Measurements from ENCODE around the gene MCC.

MCC gene

DNA sequence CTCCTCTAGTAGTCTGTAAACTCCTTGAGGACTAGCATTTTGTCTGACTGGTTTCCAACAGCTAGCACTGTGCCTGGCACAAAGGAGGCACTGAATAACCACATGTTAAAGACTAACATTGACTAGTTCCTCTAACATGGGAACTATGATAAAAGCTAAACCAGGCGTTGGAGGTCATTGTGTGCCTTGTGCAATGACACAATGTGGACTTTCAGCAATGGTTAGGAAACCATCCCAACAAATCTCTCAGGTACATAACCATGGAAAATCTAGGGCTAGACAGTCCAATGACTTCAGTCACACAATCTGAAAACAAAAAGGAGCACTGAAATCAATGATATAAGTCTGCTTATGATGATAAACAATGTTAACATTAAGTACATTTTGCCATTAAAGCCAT, 311.0 kb downstream of the MCC start:
- no peak for DNase-seq
- no peak for ATAC-seq

DNA sequence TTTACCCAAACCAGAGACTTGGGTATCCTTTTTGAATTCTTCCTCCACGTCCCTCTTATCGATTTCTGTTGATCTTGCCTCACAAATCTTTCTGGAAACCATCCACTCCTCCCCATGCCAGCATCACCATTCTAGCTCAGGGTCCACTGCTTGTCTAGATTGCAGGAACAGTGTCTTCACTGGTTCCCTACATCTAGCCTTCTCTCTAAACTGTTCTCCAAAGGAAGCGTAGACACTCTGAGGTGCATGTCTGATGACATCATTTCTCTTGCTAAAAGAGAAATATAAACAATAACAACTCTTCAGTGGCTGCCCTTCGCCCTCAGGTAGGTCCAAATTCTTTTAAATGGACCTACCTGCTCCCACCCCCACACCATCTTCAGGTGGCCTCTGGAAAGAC, 311.5 kb downstream of the MCC start:
- ATAC-seq = no peak
- DNase-seq = no peak

DNA sequence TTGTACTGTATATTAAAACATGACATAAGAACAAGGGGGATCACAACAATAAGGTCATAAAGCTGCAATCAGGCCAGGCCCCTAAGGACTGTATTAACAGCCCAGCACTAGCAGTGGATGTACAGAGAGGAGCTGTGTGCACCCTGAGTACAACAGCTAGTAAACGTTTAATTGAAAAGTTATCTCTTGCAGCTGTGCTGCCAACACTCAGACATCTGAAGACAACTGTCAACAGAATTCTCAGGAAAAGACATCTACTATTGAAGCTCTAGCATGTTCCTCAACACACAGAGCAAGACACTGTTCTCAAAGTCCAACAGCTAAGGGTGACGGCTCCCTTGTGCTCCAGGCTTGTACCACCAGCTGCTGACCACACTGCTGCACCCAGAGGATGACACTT, 312.1 kb downstream of the MCC start:
- ATAC-seq = no peak
- no peak for DNase-seq

DNA sequence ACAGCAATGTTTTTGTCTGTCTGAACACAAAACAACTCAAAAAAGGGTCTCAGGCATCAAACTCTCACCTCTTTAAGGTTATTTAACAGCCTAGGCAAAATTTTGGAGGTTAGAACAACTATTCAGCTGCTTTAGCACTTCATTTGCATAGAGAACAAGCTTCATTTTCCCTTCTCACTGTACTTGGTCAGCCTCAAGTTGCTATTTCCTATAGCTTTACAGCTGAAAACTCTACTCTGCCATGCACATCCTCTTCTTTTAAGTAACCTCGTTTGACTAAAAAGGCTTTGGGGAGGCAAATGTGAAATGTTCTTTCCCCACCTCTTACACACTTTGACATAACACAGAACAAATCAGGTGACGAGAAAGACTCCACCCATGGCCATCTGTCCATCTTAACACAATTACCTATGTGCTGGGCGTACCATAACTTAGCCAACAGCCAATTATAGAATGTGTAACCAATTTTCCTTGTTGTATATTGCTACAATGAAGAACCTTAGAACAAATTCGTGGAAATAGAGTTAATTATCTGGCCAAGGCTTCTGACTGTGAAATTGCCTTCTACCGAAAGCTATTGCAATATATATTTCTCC, 315.9 kb downstream of the MCC start:
- DNase-seq (no peak), ATAC-seq (no peak)

DNA sequence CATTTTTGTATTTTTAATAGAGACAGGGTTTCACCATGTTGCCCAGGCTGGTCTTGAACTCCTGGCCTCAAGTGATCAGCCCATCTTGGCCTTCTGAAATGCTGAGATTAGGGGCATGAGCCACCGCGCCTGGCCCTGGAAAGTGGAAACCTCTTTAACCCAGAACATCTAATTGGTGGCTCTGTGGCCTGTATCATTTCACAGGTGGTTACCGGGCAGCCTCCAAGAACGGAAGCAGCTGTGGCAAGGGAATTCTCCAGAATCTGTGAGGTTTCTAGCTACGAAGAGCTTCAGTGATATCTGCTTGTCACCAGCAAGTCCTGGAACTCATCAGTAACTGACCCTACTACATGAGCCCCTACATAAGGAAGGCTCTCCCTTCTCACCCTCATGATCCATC, 316.7 kb downstream of the MCC start:
- DNase-seq = no peak
- no peak for ATAC-seq

DNA sequence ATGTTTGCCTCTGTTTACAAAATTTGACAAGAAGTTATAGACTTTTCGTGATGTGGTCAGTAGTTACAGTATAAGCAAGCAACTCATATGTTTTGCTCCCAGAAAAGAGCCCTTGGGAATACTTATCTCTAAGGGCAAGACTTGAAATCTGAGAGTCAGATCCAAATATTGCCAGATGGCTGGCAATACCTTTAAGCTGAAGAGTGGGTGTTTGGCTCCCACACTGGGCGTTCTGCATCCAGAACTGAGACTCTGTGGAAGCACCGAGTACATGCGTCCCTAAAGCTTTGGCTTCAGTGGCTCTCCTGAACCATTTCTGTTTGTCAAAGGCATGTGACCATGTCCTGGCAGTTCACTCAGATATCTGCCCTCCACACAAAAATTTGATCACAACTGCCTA, 317.5 kb downstream of the MCC start:
- no peak for ATAC-seq
- no peak for DNase-seq

DNA sequence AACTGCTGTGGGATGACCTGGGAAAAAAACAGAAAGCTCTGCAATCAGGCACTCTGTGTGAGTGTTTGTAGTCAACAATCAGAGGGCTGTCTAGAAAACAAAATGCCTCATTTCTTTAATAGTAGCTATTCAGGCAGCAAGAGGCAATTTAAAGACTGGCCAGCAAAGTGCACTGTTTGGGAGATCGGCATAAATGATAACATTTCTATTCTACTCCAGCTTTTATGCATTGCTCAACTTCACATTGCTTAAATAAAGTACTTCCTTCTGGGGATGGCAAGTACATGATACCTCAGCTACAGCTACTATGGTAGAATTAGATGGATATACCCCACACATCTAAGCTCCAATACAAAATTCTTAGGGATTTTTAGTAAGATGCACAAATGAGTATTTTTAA, 318.5 kb downstream of the MCC start:
- ATAC-seq = no peak
- no peak for DNase-seq

DNA sequence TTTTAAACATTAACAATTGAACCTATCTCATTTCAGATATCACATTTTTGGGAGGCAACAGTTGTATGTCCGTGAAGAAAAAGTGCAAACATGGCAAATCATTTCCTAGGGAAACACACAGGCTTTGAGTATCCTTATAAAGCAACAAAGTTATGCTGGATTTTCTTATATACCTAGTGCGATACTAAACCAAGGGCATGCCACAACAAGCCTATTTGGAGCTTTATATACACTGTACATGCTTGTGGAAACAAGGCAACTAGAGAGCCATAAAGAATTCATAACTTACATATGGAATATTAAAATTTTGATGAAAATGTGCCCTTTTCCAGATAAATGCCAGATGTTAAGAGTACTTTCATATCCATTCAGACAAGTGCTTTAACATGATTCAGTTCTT, 320.3 kb downstream of the MCC start:
- DNase-seq (no peak), ATAC-seq (no peak)

DNA sequence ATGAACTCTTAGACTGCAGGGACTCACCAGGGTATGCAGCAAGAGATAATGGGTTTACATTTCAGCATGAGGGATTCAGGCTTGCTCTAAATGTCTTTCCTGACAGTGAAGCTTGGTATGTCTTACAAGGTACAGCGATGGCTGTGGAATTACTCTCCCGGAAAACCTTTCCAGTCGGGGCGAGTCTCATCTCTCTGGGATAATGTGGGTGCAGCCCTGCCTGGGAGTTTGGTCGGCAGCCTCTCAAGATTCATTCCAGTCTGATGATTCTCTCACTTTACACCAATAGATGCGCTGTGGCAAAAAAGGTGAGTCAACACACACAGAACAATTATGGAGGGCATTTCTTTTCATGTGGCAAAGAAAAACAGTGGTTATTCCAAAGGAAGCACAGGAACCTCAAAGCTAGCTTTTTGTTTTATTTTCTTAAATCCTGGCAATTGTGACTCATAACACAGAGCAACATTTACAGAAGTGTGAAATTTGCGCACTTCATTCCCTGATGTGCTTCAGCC, 321.3 kb downstream of the MCC start:
- ATAC-seq (no peak), DNase-seq (no peak)

DNA sequence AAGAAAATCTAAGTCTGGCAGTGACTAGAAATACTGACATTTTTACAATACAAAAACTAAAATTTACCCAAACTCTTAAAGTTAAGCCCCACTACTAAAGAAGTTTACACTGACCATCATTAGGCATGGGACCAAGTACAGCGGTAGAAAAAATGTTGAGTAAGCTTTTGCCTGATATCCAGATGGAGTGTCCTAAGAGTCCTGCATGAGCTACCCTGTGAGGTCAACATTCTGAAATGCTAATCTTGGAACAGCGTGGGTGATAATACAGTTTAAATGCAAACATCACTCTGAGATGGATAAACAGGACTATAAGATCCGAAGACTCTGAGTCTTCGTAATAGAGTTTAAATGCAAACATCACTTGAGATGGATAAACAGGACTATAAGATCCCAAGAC, 322.0 kb downstream of the MCC start:
- ATAC-seq = no peak
- no peak for DNase-seq

DNA sequence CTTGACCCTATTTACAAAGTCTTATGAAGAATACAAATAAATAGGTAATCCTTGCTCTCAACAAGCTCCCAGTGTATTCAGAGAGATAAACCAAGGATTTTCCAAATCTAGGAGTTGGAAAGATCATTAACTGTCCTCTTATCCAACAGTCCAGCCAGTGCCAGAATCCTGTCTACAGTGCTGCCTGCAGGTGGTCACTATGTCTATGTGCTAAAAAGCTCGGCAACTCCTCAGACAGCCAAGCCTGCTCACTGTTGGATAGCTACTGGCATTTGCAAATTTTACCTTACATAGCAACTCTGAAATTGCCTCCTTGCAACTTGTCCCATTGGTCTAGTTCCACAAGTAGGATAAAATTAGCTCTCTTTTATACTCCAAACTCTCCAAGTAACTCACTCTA, 324.2 kb downstream of the MCC start:
- ATAC-seq (no peak), DNase-seq (no peak)

DNA sequence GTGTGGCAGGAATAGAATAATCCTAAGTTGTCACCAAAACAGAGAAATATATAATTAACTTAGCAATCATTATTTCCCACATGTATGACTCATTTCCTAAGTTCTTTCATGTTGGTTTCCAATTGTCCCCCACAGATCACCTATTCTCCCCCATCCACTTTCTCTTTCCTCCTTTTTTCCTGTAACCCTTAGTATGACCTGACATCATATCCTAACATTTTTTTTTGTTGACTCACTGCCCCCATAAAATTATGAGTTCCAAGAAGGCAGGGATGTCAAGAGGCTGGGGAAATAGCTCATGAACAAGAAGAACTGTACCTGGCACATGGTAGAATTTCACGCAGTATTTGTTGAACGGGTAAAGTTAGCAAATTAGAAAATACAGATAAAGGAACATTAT, 324.9 kb downstream of the MCC start:
- no peak for ATAC-seq
- no peak for DNase-seq

DNA sequence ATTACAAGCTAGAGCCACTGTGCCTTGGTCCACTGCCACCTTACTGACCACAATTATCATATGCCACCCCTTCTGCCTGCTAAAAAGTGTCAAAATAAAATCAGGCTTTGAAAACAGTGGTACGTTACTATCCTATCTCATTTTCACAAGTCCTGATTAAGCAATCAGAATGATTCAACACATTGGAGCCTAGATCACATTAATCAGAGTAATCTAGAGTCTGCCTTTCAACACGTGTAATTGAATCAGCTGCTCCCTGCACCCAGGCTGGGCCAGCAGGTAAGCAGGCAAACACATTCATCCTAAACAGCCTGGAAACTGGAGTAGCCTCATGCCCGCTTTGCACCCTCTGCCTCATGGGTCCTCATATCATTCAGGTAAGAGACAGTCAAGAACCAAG, 325.5 kb downstream of the MCC start:
- no peak for DNase-seq
- ATAC-seq = no peak

DNA sequence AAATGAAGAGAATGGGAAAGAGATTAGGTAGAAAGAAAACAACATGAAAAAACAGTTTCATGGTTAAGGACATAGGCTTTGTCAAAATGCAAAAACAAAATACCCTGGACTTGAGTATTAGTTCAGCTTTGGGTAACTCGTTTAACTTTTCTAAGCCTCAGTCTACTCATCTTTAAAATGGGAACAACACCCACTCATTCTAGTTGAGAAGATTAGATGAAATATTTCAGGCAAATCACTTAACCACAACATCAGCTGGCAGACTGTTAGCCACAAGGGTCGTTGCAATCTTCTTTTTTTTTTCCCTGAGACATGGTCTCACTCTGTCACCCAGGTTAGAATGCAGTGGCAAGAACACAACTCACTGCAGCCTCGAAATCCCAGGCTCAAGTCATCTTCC, 326.0 kb downstream of the MCC start:
- DNase-seq (no peak), ATAC-seq (no peak)

DNA sequence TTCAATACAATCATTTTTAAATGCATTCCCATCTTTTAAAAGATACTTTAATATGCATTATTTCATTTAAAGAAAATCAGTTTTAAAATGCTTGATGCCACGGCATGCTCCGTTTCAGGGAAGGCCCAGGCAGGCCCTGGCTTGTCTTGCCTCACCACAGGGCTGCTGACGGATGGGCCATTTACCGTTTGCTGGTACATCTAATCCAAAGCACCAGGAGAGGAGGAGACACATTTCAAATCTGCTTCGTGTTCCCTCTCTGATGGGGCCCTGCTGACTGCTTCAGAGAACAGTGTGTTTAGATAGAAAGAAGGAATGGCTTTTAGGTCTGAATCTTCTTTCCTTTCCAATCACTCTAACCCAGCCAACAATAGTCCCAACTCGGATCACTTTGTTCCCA, 326.4 kb downstream of the MCC start:
- no peak for DNase-seq
- ATAC-seq = no peak

DNA sequence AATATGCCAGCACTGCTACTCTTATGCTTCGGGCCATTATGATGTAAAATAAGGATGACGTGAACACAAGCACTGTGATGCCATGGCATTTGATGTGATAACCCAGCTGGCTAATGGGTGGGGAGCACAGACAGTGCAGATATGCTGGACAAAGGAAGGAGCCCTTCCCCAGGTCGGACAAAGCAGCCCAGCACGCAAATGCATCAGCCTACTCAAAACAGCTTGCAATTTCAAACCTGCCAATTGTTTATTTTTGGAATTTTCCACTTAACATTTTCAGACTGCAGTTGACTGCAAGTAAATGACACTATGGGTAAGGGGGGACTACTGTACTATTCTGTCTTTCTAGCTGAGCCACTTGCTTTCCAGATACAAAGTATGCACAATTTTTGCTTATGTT, 330.4 kb downstream of the MCC start:
- DNase-seq (no peak), ATAC-seq (no peak)

DNA sequence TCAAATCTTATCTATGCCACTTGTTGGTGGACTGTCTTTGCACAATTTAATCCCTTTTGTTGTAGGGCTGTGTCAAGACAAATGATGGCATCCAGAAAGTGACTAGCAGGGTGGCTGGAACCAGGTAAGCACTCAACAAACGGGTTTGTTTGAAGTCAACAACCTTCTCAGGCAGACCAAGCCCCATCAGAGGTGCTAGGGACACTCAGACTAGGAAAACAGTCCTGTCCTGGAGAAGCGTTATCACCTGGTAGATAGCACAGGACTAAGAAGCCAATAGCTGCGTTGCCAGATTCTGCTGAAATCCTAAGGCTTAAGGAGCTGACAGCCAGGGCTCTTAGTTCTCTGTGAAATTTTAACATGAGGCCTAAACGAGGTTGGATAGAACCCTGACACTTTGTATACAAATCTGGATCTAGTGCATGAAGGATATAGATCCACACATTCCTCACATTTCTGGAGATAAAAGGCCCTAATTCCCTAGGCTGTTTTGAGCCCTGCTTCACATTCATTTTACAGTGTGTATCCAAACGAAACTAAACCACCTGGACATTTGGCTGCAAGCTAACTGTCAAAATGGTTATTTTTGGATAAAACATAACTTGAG, 331.9 kb downstream of the MCC start:
- DNase-seq = no peak
- no peak for ATAC-seq

DNA sequence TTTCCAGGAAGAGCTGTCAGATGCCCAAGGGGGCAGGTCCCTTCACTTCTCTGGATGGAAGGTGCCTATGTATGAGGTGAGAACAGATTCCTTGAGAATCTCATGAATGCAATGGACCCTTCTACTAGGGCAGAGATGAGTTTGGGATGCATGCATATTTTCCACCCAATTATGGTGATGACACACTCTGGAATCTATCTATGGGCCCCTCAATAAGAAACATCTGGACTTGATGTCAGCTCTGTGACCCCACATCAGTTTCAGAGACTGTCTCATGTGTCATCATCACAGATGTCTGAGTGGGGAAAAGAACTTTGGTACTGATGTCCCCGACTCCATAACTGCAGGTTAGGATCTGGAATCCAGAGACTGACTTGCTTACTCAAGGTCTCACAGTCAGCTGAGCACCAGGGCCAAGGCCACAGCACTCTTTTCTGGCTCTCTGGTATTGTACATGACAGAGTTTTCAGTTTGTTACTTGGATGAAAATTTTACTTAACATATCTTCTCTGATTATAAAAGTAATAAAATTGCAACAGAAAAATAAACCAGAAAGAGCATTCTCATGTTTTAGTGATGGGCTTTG, 334.6 kb downstream of the MCC start:
- DNase-seq (no peak), ATAC-seq (no peak)

DNA sequence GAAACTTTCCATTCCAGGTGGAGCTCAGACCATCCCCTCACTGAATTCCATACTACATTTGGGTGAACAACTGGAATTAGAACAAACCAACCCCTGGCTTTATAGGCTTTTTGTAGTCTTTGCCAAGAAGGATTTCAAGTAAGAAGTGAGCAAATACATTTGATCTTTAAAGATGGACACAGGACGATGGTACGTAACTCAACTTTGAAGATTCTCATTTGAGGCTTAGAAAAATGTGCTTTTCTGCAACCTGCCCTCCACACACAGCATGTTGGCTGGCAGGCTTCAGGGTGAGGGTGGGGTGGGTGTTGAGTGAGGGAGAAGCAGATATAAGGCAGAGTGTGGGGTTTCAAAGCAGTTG, 335.9 kb downstream of the MCC start:
- ATAC-seq = no peak
- DNase-seq = no peak

DNA sequence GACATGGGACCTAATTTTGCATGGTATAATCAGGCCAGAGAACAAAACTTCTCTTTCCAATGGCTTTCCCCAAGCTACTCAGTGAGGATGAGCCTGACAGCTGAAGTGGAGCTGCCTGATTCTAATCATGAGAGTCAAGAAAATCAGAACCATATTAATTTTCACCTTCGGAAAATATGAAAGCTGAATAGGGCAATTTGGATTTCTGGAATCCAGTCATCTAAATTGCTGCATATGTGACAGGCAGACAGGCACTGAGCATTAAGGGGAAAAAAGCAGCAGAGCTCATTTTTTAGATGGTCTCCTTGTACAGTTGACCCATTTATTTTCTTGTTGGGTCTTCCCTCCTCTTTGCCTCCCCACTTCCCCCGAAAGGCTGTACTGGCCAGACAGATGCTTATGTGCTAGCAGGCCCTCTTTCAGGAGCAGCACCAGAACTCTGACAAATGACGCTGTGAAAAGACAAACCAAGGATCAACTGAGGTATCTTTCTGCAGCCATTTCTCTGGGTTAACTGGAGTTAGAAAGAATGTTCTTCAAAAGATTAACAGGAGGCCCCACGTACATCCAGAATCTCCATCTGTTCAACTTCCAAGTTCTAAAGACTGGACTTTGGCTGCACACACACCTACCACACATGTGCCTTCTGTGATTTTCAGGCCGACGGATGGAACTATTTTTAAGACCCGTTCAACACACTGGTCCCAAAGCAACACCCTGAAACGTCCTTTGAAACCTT, 336.4 kb downstream of the MCC start:
- no peak for ATAC-seq
- no peak for DNase-seq

DNA sequence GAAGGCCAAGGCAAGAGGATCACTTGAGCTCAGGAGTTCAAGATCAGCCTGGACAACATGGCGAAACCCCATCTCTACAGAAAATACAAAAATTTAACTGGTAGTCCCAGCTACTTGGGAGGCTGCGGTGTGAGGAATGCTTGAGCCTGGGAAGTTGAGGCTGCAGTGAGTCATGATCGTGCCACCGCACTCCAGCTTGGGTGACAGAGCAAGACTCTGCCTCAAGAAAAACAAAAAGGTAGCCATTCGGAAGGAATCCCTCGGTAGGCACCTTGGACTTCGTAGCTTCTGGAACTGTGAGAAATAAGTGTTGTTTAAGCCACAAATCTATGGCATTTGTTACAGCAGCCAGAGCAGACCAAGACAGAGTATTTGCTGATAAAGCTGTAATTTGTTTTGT, 337.4 kb downstream of the MCC start:
- no peak for DNase-seq
- no peak for ATAC-seq

DNA sequence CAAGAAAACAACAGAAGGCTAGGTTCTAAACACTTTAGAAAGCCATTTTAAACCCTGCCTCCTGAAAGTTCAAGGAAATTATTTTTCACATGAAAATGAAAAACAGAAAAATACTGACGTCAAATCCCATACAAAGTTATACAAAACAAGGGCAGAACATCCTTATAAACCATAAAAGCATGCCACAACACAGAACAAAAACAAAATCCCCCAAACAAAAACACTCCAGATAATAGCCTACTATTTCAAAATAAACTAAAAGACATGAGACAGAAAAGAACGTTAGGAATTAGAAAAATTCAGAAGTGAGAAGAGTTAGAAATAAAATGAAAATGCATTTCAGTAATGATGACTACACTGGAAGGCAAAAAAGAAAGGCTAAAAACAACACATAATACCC, 338.0 kb downstream of the MCC start:
- DNase-seq (no peak), ATAC-seq (no peak)

DNA sequence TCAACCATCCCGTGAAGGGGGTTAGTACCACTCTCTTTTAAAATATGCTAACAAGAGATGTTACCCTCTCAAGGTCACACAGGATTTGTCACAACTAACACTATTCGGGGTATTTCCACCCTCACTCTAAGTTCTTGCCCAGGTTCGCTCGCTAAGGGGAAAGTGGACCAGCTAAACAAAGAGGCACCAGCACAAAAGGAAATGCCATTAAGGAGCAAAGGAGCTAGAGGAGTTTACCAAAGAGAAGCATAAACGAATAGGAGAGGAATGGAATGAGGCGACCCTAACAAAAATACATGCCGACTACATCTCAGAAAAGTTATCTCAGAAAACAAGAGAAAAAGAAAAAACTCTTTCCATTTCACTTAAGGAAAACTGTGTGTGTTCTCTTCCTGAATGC, 340.7 kb downstream of the MCC start:
- DNase-seq = no peak
- ATAC-seq = no peak

DNA sequence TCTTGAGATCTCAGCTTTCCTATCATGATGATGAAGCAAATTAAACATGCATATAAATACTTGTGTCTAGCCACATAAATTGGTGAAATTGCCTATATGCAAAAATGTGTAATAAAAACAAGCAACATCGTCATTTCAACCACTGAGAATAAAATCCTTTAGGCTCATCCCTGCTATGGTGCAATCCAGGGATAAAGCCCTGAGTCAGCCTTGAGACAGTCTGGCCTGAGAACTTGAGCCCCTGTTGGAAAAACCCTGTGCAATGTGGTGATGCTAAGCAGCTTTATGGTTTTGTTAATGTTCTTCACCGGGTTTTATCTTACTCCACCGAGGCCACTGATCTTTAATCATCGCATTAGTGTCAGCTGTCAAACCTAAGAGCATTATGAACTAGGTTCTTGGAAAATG, 341.1 kb downstream of the MCC start:
- no peak for DNase-seq
- ATAC-seq = no peak
